ENCODE measurements around the gene OR5K3. TPM values are rescaled to one million over a fixed set of nuclear protein-coding genes. Genes with fewer than 3 reads are reported as not detected.
"Not testable (repeated sequence)": the region's sequence is repeated elsewhere in the genome, so short reads cannot be mapped to it uniquely, and the experiment has no call there.

Gene OR5K3, protein sequence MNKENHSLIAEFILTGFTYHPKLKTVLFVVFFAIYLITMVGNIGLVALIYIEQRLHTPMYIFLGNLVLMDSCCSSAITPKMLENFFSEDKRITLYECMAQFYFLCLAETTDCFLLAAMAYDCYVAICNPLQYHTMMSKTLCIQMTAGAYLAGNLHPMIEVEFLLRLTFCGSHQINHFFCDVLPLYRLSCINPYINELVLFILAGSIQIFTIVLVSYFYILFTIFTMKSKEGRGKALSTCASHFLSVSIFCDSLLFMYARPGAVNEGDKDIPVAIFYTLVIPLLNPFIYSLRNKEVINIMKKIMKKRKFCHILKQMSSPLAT
- not detected in 2 replicates for total RNA-seq (2014; rRNA removed; shearing (Covaris generic))

- DNase-seq (ENCODE audit: low spot score) = no peak
These were observed at the start of gene OR5K3 for GRCh38 chr3:98390366-98390765. Gene OR5K3, plus strand, starts transcription at chr3:98390666. Its CDS starts 0 bp downstream, at chr3:98390666.

DNA sequence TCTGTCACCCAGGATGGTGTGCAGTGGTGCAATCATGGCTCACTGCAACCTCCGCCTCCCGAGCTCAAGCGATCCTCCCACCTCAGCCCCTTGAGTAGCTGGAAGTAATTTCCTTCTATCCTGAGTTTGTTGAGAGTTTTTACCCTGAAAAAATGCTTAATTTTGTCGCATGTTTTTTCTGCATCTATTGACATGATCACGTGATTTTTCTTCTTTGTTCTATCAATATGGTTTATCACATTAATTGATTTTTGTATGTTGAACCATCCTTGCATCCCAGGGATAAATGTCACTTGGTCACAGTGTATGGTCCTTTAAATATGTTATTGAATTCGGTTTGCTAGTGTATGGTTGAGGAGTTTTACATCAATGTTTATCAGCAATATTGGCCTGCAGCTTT lies 48.7 kb upstream of the OR5K3 start:
- no peak for DNase-seq (ENCODE audit: low spot score)

GRCh38 chr3:98343647-98344507 lies 46.6 kb upstream of the OR5K3 start:
- peak; percentile 78 for DNase-seq (ENCODE audit: low spot score)

GRCh38 chr3:98350082-98350481 lies 40.4 kb upstream of the OR5K3 start:
- no peak for DNase-seq (ENCODE audit: low spot score)

DNA sequence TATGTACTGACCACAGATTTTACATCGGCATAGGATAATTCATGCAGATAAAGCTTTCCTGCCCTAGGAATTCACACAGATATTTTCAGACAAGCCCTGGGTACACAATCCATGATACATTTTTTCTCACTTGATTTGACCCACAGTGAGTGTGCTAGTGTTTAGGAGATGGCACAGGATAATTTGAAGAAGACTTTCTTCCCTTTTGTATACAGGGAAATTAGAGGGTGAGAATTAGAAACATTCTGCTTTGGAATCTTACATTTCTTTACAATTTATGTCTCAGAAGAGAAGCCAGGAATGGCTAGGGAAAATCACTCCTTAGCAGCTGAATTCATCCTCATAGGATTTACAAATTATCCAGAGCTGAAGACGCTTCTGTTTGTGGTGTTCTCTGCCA lies 36.9 kb upstream of the OR5K3 start, which contains the start of gene OR5K4:
TSS of gene OR5K4 (plus strand) at position 301 of the 400 bp plus-strand sequence. CDS start at position 301, 0 bp downstream.
- no peak for DNase-seq (ENCODE audit: low spot score)

DNA sequence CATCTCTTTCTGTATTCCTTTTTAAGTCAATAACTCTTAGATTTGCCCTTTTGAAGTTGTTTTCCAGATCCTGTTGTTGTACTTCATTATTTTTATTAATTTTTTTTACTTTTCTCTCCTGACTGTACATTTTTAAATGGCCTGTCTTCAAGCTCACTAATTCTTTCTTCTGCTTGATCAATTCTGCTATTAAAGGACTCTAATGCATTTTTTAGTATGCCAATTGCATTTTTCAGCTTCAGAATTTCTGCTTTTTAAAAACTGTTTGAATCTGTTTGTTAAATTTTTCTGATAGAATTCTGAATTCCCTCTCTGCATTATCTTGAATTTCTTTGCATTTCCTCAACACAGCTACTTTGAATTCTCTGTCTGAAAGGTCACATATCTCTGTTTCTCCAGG lies 31.2 kb upstream of the OR5K3 start:
- no peak for DNase-seq (ENCODE audit: low spot score)

DNA sequence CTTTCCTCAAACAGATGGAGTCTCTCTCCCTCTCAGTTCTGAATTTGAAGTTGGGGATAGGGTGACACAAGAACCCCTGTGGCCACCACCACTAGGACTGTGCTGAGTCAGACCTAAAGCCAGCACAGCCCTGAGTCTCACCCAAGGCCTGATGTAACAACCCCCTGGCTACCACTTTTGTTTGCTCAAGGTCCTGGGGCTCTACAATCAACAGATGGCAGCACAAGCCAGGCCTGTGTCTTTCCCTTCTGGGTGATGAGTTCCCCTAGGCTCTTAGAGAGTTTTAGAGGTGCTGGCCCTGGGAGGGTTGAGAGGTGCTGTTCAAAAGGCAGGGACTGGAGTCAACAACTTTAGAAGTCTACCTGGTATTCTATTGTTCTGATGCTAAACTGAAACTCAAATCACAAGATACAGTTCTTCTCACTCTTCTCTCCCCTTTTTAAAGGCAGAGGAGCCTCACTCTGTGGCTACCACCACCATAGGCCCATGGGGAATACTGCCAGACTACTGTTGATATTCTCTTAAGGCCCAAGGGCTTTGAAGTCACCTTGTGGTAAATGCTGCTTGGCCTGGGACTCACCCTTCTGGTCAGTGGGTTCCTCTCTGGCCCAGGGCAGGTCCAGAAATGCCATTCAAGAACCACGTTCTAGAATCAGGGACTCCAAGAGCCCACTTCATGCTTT lies 30.3 kb upstream of the OR5K3 start:
- DNase-seq (ENCODE audit: low spot score) = peak; percentile 32

- DNase-seq (ENCODE audit: low spot score) = no peak
These were observed 29.8 kb upstream of the OR5K3 start for GRCh38 chr3:98360681-98361080.

DNA sequence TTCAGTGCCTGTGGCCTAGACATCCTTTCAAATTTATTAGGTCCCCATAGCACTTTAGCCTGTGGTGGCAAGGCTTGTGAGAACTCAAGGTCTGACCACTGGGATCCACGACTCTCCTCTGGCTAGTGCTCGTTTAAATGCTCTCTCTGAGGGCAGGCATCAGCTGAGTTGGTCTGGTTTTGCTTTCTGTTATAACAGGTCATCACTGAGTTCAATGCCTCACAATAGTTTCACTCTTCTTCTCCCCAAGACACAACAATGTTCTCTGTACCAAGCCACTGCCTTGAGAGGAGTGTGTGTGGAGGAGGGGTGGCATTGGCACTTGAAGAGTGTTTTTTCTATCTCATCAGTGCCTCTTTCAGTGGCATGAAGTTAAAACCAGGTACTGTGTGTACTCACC lies 29.2 kb upstream of the OR5K3 start:
- no peak for DNase-seq (ENCODE audit: low spot score)

DNA sequence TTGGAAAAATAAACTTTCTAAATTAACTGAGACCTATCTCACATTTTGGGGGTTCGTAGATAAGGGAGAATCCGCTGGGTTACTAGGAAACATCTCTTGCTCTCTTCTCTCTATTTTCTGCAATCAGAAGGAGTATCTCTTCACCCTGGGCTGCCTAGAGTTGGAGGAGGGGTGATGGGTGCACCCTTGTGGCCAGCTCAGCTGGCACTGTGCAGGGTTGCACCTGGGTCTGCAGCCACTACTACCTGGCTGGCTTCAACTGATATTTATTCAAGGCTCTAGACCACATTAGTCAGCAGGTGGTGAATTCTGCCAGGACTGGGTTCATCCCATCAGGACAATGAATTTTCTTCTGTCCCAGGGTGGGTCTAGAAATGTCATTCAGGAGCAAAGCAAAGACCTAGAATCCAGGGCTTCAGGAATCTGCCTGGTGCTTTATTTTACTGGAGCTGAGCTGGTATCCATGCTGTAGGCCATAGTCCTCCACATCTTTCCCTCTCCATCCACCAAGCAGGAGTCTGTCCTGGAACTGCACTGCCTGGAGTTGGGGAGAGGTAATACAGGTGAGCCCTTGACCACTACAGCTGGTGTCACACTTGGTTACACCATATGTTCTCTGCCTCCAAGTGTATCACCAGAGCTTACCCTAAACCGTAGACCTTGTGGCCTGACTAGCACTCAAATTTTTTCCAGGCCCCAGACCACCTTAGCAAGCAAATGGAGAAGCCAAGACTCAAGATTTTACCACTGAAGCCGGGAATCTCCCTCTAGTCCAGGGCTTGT lies 22.8 kb upstream of the OR5K3 start:
- DNase-seq (ENCODE audit: low spot score) = no peak

GRCh38 chr3:98371186-98371585 lies 19.3 kb upstream of the OR5K3 start:
- DNase-seq (ENCODE audit: low spot score) = no peak

DNA sequence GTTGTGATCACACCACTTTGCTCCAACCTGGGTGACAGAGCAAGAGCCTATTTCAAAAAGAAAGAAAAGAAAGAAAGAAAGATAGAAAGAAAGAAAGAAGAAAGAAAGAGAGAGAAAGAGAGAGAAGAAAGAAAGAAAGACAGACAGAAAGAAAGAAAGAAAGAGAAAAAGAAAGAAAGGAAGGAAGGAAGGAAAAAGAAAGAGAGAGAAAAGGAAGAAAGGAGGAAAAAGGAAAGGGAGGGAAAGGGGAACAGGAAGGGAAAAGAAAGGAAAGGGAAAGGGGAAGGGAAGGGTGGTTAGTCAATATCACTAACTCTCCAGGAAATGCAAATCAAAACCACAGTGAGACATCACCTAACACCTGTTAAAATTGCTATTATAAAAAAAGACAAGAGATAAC lies 18.6 kb upstream of the OR5K3 start:
- DNase-seq (ENCODE audit: low spot score) = no peak

GRCh38 chr3:98372445-98372844 lies 18.0 kb upstream of the OR5K3 start:
- DNase-seq (ENCODE audit: low spot score) = no peak

DNA sequence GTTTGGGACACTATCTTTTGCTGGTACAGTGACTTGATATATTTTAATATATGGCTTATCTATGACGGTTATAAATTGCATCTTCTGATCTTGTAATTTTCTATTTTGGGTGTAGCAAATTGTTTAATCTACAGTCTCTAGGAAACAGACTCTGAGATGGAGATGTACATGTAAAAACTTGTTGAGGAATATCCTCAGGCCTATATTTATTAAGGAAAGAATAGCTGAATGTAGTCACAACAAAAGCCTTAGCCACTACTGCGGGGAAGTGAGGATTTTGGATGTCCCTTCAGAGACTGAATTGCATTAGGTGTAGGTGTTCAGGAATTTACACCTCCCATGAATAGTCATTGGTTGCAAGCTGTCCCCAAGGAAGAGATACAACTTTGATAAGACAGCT lies 13.8 kb upstream of the OR5K3 start:
- no peak for DNase-seq (ENCODE audit: low spot score)

DNA sequence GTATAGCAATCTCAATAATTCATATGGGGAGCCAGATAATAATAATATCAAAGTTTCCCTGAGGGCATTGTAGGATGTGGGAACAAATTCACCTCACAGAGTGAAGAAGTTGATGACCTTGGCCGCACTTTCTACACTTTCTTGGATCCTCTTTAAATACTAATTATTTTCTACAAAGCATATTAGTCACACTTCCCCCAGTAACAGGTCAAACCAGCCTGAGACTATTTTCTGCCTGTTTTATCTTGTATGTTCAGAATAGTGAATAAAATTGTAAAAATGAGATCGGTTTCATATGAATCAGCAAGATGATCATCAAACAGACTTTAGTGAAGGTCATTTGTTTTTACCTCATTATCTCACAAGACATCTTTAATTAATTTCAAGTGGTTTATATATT lies 2.3 kb upstream of the OR5K3 start:
- DNase-seq (ENCODE audit: low spot score) = no peak

DNA sequence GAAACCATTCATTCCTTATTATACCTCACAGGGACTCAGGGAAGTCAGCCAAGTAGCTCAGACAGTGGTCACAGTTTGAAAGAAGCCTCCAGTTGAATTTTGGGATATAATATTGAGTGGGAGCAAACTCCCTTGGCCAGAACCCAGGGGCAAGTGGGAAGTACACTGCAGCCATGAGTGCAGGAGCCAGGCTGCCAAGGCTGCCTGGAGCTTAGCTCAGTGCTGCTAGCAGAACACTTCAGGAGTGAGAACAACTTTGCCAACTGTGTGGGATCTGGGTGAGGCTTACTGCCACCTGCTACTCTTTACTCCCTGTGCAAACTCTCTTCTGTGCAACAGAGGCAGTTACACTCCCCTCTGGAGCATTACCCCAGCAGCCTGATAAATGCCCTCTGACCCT lies 4.6 kb downstream of the OR5K3 start:
- DNase-seq (ENCODE audit: low spot score) = no peak

DNA sequence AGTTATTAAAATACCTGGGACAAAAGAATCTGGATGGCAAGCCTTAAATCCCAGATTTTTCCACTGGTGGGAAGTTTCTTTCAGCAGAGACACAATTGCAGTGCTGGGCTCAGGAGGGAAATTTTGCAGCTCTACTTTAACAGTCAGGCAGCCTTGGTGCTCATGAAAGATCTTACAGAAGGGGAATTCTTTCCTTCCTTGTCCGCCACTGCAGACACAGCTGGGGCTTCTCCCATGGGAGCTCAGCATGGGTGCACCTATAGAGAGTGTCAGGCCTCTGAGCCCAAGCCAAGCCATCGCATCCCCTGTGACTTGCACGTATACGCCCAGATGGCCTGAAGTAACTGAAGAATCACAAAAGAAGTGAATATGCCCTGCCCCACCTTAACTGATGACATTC lies 6.0 kb downstream of the OR5K3 start:
- DNase-seq (ENCODE audit: low spot score) = not testable (repeated sequence)

DNA sequence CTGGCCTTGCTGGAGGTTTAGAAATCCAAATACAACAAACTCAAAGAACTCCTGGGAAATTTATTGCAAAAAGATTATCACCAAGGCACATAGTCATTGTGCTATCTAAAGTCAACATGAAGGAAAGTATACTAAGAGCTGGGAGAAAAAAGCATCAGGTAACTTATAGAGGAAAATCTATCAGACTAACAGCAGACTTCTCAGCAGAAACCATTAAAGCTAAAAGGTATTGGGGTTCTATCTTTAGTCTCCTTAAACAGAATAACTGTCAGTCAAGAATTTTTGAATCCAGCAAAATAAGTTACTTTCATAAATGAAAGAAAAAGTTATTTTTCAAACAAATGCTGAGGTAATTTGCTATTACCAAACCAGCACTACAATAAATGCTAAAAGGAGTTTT lies 8.0 kb downstream of the OR5K3 start:
- DNase-seq (ENCODE audit: low spot score) = no peak

- DNase-seq (ENCODE audit: low spot score) = no peak
These were observed 12.0 kb downstream of the OR5K3 start for GRCh38 chr3:98402507-98402906.

DNA sequence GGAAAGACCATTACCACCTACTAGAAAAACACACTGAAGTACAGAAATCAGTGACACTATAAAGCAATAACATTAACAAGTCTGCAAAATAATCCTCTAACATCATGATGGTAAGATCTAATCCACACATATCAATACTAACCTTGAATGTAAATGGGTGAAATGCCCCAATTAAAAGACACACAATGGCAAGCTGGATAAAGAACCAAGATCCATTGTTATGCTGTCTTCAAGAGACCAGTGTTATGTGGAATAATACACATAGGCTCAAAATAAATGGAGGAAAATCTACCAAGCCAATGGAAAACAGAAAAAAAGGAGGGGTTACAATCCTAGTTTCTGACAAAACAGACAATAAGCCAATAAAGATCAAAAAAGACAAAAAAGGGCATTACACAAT lies 13.5 kb downstream of the OR5K3 start:
- DNase-seq (ENCODE audit: low spot score) = no peak

DNA sequence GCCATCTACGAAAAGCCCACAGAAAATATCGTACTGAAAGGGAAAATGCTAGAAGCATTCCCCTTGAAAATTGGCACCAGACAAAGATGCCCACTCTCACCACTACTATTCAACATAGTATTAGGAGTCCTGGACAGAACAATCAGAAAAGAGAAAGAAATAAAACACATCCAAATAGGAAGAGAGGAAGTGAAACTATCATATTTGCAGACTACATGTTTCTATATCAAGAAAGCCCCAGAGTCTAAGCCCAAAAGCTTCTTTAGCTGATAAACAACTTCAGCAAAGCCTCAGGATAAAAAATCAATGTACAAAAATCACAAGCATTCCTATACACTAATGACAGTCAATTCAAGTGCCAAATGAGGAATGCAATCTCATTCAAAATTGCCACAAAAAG lies 15.6 kb downstream of the OR5K3 start:
- DNase-seq (ENCODE audit: low spot score) = no peak

All from HT-29 (cell line).